Tibial artery (tissue), 4 donors: ENCODE measurements around the gene GLS.

Experiments used
- DNase-seq, 2 donors: peaks; one replicate each; pipeline ENCODE4 v3.0.0-alpha.2; 2019
- H3K27ac ChIP-seq, 2 donors: fragments of 200-600 bp; sonication (generic) in 1 of 2; 1 replicate in 1 of 2; 2 replicates in 1 of 2; pipeline ENCODE4 v1.5.1; 2018 to 2019; ENCODE audit warnings: mild to moderate bottlenecking in 1 of 2
- H3K27me3 ChIP-seq, 2 donors: fragments of 200-600 bp; sonication (generic) in 1 of 2; one replicate each; pipeline versions ENCODE4 v1.5.1 to v1.6.0; 2016 to 2019
- H3K36me3 ChIP-seq, 3 donors: fragments of 200-600 bp; sonication (generic) in 2 of 3; one replicate each; pipeline ENCODE4 v1.5.1; 2016 to 2019; ENCODE audit warnings: mild to moderate bottlenecking in 2 of 3
- H3K4me1 ChIP-seq, 4 donors: fragments of 200-600 bp; sonication (generic) in 2 of 4; 1 replicate in 3 of 4; 2 replicates in 1 of 4; pipeline ENCODE4 v1.5.1; 2016 to 2019
- H3K4me3 ChIP-seq, 2 donors: fragments of 200-600 bp; sonication (generic) in 1 of 2; 1 replicate in 1 of 2; 2 replicates in 1 of 2; pipeline ENCODE4 v1.5.1; 2018 to 2019; ENCODE audit warnings: mild to moderate bottlenecking in 2 of 2
- H3K9me3 ChIP-seq, 3 donors: fragments of 200-600 bp; sonication (generic) in 1 of 3; one replicate each; pipeline ENCODE4 v1.5.1; 2016 to 2019
- intact Hi-C: fragments of 100-400 bp; cut with DNase I; formaldehyde crosslinking; loops from one replicate; pipeline ENCODE4 v1.15.0; 2023; ENCODE audit warnings: low total_unique reads
- TF ChIP-seq, protein P1 (sequence below), 2 experiments: fragments of 200-600 bp in 1 of 2; fragments of 450-650 bp in 1 of 2; IDR thresholded peaks; one replicate each; pipeline ENCODE4 v1.5.1; 2017 to 2019; ENCODE audit warnings: antibody characterized with exemption in 2 of 2, mild to moderate bottlenecking in 1 of 2, moderate library complexity in 1 of 2

Gene GLS

DNA sequence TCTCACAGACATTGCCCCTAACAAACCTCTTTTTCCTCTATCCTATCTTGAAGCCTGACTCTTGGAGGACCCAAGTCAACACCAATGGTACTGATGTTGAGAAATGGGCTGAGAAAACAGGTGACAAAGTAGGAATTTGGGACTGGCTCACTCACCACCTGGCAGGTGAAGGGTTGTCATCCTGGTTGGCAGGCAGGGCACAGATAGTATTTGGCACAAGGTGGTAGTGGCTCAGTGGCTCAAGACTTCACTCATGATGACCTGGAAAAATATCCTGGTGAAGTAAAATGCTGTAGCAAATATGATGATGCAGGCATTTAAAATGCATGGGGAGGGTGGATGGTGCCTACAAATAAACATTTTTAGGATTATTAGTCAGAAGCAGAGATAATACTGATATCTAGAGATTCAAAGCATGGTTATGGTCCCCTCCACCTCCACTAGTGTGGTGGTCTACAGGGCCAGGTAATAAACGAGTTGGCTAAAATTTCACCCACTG, 38.0 kb upstream of the GLS start:
- Histone ChIP-seq H3K9me3 (no peaks in the 10 kb centered on the region), H3K27ac (no peak overlapping the region), H3K27me3 (no peaks in the 10 kb centered on the region), H3K36me3 (no peaks in the 10 kb centered on the region), H3K4me1 (peaks cover 0 to 38% (median 9%) of the 10 kb centered on the region in 4 donors), H3K4me3 (no peak overlapping the region)
- no peak for DNase-seq
- intact Hi-C loops: no loop called here
- TF ChIP-seq, protein P1, sequence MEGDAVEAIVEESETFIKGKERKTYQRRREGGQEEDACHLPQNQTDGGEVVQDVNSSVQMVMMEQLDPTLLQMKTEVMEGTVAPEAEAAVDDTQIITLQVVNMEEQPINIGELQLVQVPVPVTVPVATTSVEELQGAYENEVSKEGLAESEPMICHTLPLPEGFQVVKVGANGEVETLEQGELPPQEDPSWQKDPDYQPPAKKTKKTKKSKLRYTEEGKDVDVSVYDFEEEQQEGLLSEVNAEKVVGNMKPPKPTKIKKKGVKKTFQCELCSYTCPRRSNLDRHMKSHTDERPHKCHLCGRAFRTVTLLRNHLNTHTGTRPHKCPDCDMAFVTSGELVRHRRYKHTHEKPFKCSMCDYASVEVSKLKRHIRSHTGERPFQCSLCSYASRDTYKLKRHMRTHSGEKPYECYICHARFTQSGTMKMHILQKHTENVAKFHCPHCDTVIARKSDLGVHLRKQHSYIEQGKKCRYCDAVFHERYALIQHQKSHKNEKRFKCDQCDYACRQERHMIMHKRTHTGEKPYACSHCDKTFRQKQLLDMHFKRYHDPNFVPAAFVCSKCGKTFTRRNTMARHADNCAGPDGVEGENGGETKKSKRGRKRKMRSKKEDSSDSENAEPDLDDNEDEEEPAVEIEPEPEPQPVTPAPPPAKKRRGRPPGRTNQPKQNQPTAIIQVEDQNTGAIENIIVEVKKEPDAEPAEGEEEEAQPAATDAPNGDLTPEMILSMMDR (IDR thresholded peaks at IDR 0.05): no peak

DNA sequence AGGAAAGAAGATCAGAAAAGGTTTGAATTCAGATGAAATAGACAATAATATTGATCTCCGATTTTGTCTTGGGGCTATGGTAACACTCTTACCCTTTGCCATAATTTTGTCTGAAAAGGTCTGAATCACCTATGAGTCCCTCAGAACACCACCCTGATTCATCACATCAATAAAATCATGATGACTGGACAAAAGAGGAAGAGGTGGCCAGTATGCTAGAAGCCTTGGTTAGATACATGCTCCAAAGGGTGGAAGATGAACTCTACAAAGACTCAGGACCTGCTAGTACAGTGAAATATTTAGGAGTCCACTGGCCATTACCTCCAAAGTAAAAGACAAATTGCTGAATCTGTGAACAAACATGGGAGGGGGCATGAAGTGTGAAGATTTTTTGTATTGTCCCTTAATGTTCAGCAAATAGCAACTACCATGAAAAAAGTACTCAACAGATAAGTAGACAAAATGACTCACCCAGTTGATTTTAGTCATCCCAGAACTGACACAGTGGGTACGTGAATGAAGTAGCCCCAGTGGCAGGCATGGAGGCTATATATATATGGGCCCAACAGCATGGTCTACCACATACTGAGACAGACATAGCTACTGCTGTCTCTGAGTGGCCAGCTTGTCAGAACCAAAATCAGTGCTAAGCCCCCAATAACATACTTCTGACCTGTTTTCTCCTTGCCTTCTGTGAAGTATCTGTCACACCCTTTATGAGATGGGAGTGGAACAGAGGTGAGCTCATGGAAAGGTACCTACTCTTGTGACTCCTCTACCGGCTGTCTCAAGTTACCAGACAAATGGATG, 36.5 kb upstream of the GLS start:
- intact Hi-C loops: no loop called here
- no peak overlapping the region for H3K4me3 ChIP-seq
- no peaks in the 10 kb centered on the region for H3K36me3 ChIP-seq
- H3K9me3 ChIP-seq: no peaks in the 10 kb centered on the region
- H3K27me3 ChIP-seq: no peaks in the 10 kb centered on the region
- TF ChIP-seq, protein P1 (IDR thresholded peaks at IDR 0.05): no peak
- no peak for DNase-seq
- no peak overlapping the region for H3K27ac ChIP-seq
- peaks cover 0 to 36% (median 2%) of the 10 kb centered on the region in 4 donors for H3K4me1 ChIP-seq

DNA sequence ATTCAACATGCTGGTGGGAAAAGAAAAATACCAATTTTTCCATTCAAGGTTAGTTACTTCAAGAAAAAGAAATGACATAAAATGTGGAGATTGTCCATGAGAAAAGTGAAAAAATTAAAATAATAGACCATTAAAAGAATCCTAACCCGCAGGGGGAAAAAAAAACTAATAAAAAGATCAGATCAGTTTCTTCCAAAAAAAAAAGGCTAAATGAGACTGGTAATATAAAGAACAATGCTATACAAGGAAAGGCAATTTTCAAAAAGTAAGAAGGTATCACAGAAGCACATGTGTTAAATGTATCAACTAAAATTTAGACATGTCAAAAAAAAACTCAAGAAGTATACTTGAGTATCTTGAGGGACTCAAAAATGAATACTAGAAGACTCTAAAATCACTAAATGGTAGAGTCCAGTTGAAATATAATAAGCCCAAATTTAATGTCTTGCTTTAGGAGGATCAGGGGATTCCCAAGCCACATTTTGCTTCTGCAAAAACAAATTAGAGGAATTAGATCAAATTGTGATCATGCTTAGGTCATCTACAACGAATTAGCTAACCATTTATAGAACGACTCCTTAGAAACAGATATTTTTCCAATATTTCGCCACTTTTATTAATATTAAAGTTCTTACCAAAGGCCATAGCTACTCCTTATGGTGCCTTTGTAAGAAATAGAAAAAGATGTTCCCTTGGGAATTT, 35.8 kb upstream of the GLS start:
- TF ChIP-seq, protein P1 (IDR thresholded peaks at IDR 0.05): no peak
- DNase-seq: no peak
- Histone ChIP-seq H3K9me3 (no peaks in the 10 kb centered on the region), H3K36me3 (no peaks in the 10 kb centered on the region), H3K4me1 (peaks cover 0 to 36% (median 2%) of the 10 kb centered on the region in 4 donors), H3K27ac (no peak overlapping the region), H3K27me3 (no peaks in the 10 kb centered on the region), H3K4me3 (no peak overlapping the region)
- intact Hi-C loops: no loop called here

DNA sequence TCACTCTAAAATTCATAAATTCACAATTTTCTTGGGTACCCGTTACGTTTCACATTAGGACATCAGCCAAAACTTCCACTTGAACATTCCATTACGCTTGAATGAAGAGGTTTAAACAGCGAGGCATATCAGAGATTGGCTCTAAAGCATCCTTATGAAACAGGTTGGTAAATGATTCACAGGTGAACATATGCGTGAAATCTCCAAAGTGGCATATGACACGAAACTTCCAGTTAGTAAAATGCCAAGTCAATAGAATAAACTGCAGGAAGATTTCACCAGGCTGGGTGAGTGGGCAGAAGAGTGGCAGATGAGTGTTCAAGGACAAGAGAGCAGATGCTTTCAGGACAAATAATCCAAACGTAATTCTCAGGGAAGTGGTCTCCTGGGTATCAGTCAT, 33.9 kb upstream of the GLS start:
- peaks cover 0 to 38% (median under 1%) of the 10 kb centered on the region in 4 donors for H3K4me1 ChIP-seq
- H3K27ac ChIP-seq: no peak overlapping the region
- intact Hi-C loops: no loop called here

DNA sequence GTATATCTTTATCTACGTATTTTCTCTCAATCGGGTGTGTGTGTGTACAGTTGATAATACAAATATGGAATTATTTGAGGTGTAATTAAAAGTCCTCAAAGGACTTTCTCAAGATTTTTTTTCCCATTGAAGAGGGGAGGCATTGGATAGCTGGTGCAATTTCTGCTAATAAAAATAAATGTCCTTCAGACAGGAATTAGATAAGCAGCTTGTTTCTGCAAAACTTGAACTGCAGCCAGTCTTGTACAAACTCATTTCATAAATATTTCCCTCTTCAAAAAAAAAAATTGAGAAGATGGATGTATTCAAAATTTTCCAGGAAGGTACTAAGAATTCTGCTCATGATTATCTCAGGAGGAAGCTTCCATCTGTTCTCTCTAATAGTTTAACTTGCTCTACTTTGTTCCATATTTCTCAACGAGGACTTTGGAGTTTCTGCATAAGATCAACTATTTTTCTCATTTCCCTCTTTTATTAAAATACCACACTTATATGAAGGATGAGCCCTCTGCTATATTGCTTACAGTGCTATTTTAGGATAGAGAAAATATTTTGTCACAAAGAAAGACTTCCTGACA, 33.0 kb upstream of the GLS start:
- Histone ChIP-seq H3K4me1 (peaks cover 0 to 30% (median 0%) of the 10 kb centered on the region in 4 donors), H3K4me3 (no peak overlapping the region), H3K36me3 (no peaks in the 10 kb centered on the region), H3K9me3 (no peaks in the 10 kb centered on the region), H3K27me3 (no peaks in the 10 kb centered on the region), H3K27ac (peak overlapping the region in 1 of 2 donors; percentile 12)
- intact Hi-C loops: no loop called here
- TF ChIP-seq, protein P1 (IDR thresholded peaks at IDR 0.05): no peak
- no peak for DNase-seq

More for the DNA sequence above, 33.9 kb upstream of the GLS start:
- no peak for DNase-seq
- H3K36me3 ChIP-seq: no peaks in the 10 kb centered on the region
- no peaks in the 10 kb centered on the region for H3K9me3 ChIP-seq
- H3K27me3 ChIP-seq: no peaks in the 10 kb centered on the region
- H3K4me3 ChIP-seq: no peak overlapping the region
- TF ChIP-seq, protein P1 (IDR thresholded peaks at IDR 0.05): no peak
